Stimulated activated CD4-positive, alpha-beta T cell treated with anti-CD3 and anti-CD28 coated beads, Interleukin-15, amount 100 ng/mL, for 1 hour (primary cell): ENCODE data around the gene ABCA12.

ENCODE experiments used
- DNase-seq, 2 donors: peaks; one replicate each; pipeline ENCODE4 v3.0.0-alpha.2; 2020; ENCODE audit warnings: low read depth in 1 of 2, low spot score in 1 of 2

Gene ABCA12

DNA sequence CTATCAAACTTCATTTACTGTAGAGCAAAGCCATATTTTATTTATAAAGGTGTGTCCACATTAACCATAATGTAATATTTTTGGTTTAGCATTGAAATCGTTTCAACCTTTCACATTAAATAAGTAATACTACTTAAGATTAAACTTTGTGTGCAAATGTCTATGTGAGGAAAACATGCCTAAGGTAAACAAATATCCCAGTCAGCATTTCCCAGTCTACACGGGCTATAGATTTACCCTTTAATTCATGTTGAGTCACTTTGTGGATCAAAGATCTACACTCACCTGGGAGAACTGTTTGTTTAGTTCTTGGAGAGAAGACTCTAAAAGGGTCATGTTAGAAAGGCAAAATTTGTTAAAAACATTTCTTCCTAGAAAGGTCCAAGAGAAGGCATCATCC lies 89.1 kb downstream of the ABCA12 start:
- DNase-seq: no peak

DNA sequence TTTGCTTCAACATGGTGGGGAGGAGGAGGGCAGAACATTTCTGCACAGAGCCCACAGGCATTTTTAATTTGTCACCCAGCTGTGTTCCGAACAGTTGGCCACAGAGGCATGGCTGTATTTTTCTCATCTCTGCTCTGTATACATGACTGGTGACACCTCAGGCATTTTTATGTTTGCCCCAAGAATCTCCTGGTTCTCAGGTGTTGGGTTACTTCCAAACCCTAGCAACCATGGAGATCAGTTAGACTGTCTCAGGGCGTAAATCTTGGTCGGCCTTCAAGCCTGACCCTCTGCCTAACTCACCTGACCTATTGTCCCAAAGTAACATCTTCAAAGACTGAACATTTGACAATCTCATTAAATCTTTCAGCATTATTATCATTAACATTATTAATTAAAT lies 100.0 kb downstream of the ABCA12 start:
- DNase-seq: no peak

DNA sequence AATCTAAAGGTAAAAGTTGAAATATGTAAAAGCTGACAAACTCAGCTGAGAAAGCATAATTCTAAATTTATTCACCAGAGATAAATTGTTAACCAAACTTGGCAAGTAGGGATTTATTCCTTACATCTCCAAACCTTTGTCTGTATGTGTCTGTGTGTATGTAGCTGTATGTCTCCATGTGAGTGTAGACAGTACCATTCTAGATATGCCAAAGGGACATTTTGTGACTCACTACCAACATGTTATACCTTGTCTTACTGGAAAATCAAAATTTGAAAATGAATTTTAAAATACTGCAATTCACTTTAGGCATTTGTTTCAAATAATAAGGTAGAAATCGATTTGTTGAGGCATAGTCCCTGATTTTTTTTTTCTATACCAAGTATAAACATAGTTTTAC lies 102.1 kb downstream of the ABCA12 start:
- no peak for DNase-seq

DNA sequence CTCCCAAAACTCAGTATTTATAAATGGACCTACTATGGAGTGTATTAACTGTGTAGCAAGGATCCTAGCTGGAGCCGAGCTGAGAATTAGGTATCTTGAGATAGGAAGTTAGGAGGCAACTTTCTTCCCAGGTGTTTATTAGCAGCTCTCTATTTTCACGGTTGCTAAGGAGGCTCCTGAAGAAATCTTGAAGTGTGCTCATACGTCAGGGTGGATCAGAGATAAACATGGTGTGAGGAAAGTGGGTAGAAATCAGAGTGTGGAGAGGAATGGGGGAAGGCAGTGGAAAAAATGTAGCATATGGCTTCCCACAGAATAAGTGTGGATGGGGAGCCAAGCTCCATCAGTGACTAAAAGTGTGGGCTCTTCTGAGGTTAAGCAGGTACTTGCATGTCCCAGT lies 104.3 kb downstream of the ABCA12 start:
- DNase-seq: no peak

DNA sequence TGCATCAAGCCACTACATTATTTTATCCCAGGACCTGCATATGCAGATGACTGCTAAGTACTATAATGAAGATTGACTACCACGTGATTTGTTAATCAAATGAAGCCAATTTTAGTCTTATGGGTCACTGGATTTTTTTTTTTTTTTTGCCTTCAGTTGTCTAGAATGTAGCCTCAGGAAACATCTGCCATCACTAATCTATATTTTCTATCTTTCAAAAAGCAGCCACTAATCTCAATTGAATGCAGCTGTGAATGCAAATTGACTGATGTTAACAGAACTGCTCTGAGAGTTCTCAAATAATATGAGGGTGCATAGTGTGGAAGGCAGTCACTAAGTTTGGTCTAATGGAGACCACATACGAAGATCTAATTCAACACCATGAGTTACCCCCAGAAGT lies 106.3 kb downstream of the ABCA12 start:
- no peak for DNase-seq

DNA sequence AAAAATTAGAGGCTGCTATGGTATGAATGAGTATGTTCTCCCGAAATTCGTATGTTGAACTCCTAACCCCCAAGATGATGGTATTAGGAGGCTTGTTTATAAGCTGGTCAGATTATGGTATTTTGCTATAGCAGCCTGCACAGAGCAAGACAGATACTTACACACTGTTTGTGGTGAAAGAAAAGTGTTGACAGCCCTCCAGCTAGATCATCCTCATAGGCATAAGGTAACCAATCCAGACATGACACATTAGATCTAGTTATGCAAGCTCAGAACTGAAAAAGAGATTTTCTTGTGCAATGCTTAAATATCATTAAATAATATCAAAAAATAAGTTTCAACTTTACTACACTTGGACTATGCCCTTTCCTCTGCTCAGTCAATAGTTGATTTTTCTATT lies 107.1 kb downstream of the ABCA12 start:
- DNase-seq: no peak

DNA sequence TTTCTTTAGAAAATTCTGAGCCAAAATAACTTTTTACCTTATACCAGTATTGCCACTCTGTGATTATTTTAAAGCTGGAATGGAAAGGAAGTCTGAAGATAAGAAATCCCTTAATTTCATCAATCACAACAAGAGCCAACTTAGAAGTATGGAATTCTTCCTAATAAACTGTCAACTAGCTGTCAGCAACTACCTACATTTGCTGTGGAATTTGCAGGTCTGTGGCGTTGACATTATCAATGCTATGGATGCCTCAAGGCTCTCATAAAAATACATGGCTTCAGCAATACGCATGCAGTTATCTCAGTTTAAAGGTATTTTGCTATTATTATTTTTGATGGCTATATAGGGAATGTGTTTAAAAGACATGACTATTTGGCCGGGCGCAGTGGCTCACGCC lies 108.5 kb downstream of the ABCA12 start:
- no peak for DNase-seq

DNA sequence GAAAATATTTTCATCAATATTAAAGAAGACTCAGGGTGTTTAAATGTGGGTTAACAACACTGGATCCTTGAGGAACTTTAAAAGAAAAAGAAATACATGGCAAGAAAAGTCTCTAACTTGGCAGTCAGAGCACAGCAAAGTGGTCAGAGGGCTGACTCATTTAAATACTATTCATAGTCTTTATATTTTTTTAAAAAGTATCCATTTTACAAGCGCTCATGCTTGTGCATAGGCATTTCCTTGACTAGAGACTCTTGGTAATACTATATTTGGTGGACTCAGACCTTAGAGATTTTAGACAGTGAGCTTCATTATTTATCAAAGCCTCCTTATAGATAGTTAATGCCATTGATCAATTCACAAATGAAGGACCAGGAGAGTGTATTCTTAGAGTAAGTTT lies 110.2 kb downstream of the ABCA12 start:
- no peak for DNase-seq

DNA sequence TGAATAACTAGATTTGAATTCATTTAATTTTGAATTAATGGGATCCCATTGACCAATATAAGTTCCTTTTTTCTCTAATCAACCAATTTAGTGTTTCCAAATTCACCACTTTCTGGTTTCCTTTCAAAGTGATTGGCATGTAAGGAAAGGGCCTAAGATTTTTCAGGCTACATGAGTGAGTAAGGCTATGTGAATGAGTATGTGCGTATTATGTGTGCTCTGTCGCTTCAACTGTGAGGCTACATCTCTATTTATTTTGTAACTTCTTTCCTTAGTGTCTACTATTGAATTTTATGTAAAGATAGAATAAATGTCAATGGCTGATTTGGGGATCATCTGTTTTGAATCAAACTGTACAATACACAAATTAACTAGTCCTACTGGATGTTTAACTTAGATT lies 110.6 kb downstream of the ABCA12 start:
- DNase-seq: no peak

DNA sequence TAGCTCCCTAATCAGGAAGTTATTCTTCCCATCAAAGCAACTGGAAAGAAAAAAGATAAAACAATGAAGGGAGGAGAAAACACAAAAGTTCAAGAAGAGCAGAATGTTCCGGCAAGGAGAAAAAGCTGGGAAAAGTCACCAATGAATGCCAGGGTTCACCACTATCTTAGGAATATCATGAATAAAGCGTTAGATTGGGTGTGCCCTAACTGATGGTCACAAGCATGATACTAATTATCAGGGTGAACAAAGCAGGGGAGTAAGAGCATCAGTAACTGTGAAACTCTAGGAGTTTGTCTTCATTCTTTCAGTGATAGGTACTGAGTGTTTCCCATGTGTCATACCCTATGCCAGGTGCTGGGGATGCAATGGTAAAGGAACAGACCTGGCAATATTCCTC lies 115.5 kb downstream of the ABCA12 start:
- DNase-seq: no peak

DNA sequence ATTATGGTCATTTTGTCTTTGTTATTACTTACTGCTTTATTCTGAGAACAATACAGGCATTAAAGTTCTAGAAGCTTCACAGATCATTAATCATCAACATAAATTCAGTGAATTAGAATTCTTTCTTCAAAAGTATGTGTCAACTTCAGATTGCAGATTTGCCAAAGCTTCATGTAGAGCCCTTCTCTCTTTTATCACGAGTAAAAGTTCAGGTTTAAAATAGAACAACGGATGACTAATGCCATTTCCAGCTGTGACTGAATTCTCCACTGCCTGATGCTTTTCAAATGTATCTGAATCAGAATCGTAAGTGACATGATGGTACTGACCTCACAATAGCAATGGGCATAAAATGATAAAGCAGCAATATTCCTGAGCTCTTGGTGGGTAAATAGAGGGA lies 116.0 kb downstream of the ABCA12 start:
- DNase-seq: no peak

DNA sequence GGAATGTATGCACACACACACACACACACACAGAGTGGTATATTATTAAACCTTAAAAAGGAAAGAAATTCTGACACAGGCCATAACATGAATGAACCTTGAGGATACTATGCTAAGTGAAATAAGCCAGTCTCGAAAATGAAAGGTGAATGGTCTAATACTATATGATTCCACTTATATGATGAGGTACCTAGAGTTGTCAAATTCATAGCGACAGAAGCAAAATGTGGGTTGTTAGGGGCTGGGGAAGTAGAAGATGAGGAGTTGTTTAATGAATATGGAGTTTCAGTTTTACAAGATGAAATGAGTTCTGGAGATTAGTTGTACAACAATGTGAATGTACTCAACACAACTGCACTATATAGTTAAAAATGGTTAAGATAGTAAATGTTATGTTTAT lies 118.1 kb downstream of the ABCA12 start:
- no peak for DNase-seq

DNA sequence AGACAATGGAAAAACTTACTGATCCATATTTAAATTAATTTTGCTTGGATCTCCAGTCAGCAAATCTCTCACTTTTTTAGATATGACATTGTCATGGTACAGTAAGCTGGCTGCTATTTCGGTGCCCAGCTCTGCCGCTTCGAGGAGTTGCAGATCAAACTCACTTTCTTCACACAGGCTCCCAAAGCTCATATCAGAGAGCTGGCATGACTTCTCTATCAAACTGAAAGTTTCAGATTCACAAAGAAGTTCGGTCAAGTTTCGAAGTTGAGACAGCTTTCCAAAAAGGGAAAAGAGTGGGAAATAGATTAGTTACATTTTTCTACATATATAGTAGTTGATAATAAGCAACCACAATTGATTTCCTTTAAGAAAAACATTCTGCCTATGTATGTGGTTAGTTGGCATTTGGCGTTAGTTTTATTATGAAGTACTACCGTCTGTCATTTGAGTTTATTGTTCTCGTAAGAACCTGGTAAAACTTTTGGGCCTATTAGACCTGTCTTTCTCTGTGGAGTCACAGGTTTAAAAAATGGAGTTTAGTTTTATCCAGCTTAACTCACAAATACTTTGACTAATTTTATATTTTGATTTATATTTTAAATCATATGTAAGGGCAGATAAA lies 118.8 kb downstream of the ABCA12 start:
- no peak for DNase-seq

DNA sequence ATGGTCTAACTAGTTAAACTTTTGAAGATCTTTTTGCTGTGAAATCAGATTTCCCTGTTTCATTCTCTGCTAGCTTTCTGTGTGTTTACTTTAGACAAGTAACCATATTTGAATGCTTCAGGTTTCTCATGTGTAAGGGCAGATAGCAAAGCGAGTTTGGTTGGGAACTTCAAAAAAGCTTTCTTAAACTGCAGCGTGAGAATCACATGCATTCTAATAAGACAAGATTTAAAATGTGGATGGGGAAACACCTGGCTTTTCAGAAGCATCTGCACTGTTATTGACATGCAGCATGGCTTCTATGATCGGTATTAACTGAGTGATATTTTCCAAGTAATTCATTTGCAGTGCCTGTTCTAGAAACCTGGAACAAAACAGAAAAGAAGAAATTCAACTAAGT lies 119.3 kb downstream of the ABCA12 start:
- DNase-seq: no peak

DNA sequence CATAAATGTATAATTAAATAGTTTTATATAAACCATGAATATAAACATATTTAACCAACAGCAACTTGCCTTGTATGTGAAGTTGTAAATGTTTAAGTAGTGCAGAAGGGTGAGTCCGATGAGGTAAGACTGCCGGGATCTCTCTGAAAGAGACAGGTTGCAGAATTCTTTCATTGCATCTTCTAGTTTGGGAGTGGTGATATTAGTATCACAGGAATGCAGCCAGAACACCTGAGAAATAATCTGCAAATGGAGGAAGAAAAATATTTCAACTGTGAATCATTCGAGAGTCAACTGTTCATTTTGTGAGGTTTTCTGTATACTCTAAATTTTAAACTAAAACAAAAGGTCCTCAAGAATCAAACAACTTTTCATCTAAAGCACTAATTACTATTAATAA lies 123.0 kb downstream of the ABCA12 start:
- no peak for DNase-seq

DNA sequence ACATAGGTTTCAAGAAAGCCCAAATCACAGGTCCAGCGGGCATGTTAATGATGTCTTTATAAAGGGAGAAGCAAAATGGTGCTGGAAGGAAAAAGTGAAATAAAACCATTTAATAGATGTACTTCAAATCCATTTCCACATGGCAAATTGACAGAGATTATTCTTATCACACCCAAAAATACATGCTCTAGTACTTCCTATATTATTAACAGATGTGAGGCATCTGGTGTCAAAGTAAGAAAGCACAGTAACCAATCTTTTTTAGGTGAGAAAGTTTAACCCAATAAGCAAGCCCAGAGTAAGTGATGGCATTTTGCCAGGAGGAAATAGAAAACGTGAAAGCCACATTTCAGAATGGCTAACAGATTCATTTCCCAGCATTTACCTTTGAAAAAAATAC lies 128.0 kb downstream of the ABCA12 start:
- no peak for DNase-seq

DNA sequence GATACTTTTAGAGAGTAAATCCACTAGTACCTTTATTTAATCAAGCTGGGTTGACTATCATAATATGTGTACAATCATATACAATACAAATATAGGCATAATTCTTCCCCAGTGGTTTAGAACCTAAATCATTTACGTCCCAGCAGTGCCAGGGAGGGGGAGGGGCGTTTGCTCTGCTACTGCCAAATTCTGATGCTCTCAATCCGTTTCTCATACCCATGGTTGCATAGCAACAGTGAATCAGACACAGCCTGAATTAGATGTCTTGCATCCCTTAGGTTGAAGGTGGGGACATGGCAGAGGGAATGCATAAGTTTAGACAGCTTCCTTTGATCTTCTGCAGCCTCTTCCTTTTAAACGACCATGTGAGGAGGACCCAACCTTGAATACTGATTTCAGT lies 135.4 kb downstream of the ABCA12 start:
- DNase-seq: no peak

DNA sequence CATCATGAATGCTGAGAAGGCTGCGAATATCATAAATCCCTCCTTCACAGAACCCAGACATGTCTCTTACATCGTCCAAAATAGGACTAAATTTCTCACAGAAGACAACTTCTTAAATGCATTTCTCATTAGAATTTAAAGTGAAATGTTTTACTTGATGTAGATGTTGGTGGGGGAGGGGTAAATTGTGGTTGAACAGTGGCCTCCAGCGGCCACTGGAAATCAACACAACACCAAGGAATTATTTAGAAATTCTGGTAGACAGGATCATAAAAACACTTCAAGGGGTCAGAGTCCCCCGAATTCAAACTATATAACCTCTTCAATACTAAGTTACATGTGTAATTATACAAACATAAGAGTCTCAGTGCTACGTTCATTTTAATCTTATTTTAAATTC lies 135.9 kb downstream of the ABCA12 start:
- no peak for DNase-seq

DNA sequence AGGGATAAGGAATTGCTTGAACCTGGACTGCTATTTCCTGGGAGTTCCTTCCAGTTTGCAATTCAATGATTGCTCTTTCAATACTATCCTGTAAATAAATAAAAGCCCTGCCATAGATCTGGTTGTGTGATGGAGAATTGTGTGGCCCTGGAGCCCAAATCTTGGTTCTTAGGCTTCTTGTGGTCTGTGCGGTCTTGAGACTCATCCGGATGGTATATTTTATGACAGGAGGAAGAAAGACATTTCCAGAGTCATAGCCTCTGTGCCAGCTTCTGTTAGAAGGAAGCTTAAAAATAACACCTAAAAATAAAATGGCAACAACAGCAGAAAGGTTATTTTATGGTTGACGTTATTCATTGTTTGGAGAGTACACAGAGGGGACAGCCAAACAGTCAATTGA lies 137.7 kb downstream of the ABCA12 start:
- no peak for DNase-seq

DNA sequence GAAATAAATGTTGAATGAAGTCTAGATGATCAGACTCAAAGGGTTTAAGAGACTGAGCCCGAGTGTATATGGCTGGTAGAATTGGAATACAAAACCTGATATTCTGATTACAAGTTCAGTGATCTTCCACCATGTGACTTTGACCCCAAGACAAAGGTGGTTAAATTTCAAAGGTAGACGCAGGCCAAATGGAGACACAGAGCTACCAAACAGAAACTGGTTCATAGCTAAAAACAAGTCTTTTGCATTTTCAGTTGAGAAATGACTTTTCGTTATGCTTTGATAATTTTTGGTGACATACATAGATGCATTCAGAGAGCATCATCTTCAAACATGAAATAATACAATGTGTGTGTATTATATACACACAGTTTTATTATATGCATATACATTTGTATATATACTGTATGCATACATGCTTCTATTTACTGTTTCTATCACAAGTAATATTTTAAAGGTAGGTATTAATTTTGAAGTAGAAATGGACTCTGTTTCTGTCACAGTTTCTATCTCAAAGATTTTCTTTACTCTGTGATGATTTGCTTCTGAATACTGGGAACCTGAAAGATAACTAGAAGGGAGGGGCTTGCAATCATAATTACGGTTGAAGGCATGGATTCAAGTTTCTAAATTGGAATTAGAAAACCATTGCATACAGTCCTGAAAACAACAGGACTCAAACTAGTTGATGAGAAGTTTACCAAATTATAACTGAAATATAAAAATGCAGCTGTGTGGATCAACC lies 142.3 kb downstream of the ABCA12 start:
- DNase-seq: no peak

DNA sequence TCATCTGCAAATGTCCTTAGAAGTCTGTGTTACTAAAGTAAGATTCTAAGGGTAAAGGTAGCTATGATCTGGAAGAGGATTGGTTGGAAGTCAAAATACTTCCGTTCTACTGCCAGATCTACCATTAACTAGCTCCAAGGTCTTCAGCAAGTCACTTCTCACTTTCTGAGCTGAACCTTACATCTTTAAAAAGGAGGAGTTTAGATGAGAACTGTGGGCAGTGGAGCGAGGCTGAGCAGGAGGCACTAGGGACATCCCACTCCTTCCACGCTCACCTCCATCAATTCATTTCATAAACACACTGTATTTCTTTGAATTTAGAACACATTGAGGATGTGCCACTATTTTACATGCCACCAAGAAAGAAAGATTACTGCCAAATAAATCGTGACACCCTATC lies 143.0 kb downstream of the ABCA12 start:
- DNase-seq: no peak

DNA sequence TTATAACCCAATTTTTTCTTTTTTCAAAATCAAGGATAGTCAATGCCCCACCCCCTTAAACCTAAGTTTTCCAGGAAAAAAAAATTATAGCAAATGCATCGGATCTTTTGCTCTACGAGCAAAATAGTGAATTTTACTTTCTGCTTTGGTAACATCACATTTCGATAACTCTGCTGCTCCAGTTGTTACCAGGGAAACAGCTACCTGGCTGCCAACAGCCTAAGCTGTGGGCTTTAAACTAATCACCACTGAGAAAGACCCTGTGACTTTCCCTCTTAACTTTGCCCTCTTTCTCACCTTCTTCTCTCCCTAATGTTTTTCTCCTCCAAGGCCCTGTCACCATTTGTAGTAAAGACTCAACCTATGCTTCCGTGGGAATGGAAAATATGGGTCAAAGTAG lies 145.5 kb downstream of the ABCA12 start:
- DNase-seq: no peak

DNA sequence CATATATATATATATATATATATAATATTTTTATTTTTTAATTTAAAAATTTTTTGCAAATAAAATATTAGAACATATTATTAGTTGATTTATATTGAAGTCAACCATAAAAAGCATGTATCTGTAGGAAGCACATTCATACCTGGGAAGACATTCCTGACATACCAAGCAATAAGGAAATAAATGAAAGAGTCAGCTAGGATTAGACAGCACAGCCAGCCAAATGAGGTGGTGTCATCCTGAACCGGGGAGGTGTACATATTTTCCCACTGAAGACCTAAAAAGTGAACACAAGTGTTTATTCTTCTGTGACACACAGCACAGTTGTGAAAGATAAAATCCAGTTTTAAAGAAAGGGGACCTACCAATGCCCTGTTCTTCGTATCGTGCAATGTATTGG lies 149.2 kb downstream of the ABCA12 start:
- no peak for DNase-seq
